Measurements from ENCODE around the gene KIF17.
A peak's percentile ranks its signal among the peaks of the same experiment; 100 is the strongest.

GRCh38 chr1:20702416-20702815, 15.4 kb downstream of the KIF17 start:
- TF ChIP-seq CTCF (IDR thresholded peaks at IDR 0.05; ENCODE audit: insufficient read depth, low read depth, low read length) (peak; percentile 13), EZH2 (IDR thresholded peaks at IDR 0.05; ENCODE audit: insufficient read depth, low read length) (no peak)
